Stimulated activated CD4-positive, alpha-beta T cell treated with anti-CD3 and anti-CD28 coated beads, TNF-alpha, amount 100 ng/mL, for 24 hours (primary cell): ENCODE measurements around the gene CNOT9.
"Not testable (repeated sequence)": the region's sequence is repeated elsewhere in the genome, so short reads cannot be mapped to it uniquely, and the experiment has no call there.

Experiments used
- DNase-seq, 3 experiments: peaks; one replicate each; pipeline ENCODE4 v3.0.0-alpha.2; 2020; ENCODE audit warnings: low read depth in 3 of 3

CNOT9 gene

GRCh38 chr2:218568190-218569037 is at the start of gene CNOT9, which contains the start of gene USP37:
TSS of gene CNOT9 (plus strand) at chr2:218568839. CDS start at chr2:218568955, 116 bp downstream.
TSS of gene USP37 (minus strand) at chr2:218568351. CDS start at chr2:218558653, 9,698 bp downstream.
- peak; percentile 100 for DNase-seq

DNA sequence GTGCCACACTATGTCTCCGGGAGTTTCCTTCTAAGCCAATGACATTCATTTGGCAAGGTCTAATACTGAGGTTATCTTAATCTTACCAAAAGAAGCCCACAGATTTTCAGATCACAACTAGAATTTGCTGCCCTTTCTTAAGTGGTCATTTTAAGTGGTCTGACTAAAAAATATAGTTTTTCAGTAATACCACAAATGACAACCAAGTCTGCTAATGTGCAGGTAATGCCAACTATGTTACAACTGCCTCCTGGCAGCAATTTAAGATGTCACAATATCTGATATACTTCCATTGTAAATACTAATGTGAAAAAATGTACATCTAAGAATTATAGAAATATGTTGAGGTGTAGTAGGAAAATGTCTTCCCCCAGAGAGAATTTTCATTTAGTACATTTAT is 49.8 kb upstream of the CNOT9 start:
- no peak for DNase-seq

- no peak for DNase-seq
Measured at GRCh38 chr2:218523651-218524050, 45.0 kb upstream of the CNOT9 start.

DNA sequence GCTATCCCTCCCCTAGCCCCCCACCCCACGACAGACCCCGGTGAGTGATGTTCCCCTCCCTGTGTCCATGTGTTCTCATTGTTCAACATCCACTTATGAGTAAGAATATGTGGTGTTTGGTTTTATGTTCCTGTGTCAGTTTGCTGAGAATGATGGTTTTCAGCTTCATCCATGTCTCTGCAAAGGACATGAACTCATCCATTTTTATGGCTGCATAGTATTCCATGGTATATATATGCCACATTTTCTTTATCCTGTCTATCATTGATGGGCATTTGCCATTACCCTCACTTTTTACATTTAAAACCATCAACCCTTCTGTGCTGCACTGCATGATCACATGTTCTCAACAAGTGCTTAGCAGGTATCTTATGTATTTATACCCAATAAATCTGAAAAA is 40.2 kb upstream of the CNOT9 start:
- not testable (repeated sequence) for DNase-seq

DNA sequence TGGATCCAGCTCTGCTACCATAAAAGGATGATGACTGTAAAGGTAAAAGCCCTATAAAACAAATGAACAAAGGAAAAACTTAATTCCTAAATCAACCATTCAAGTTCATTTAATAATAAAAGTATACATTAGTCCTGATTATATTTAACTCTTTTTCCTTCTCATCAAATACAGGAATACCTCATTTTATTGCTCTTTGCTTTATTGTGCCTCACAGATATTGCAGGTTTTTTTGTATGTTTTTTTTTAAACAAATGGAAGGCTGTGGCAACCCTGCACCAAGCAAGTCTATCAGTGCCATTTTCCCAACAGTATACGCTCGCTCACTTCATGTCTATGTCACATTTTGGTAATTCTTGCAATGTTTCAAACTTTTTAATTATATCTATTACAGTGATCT is 38.6 kb upstream of the CNOT9 start:
- DNase-seq = no peak

DNA sequence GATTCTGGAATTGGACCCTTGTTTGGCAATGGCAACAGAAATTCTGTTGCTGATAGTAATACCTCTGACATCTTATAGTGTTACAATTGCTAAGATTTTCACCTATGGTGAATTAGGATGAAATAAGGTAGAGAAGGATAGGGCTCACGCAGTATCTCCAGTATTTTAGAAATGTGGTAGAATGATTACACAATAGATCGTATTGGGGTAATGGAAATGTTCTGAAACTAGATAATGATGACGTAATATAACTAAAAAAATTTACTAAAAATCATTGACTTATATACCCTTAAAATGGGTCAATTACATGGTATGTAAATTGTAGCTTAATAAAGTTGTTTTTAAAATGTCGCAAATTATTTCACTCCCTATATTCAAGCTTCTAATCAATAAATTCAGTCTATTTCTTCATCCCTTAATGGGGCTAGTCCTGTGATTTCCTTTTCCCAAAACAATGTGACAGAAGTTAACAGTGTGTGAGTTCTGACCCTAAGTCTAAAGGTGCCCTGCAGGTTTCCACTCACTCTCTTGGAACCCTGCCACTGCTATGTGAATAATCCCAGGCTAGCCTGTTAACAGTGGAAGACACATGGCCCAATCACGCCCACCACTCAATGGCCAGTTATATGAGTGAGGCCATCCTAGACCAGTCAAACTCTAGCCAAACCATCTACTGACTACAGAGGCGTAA is 31.7 kb upstream of the CNOT9 start:
- DNase-seq = no peak

DNA sequence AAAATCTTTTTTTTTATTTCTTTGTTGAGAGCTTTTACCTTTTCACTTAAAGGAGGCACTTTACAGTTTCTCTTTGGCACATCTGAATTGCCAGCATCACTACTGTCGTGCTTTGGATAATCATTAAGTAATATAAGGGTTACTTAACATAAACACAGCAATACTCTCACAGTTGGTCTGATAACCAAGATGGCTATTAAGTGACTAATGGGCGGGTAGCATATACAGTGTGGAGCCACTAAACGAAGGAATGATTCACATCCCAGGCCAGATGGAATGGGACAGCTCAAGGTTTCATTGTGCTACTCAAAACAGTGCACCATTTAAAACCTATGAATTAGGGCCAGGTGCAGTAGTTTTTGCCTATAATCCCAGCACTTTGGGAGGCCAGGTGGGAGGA is 28.6 kb upstream of the CNOT9 start:
- no peak for DNase-seq

DNA sequence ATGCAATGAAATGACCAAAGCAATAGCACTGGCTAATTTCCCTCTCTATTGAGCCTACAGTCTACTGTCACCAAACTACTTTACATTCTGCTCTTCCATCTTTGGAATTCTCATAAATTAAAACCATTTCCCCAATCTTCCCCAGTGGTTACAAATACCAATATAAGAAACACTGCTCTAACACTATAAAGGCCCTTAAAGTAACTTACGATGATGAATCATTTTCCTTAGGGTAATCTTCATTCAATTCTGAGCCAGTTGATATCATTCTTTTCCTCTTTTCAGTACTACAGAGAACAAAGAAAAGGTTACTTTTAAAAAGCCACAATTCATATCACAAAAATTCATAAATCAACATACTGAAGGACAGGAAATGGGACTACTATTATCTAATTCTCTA is 22.6 kb upstream of the CNOT9 start:
- no peak for DNase-seq

DNA sequence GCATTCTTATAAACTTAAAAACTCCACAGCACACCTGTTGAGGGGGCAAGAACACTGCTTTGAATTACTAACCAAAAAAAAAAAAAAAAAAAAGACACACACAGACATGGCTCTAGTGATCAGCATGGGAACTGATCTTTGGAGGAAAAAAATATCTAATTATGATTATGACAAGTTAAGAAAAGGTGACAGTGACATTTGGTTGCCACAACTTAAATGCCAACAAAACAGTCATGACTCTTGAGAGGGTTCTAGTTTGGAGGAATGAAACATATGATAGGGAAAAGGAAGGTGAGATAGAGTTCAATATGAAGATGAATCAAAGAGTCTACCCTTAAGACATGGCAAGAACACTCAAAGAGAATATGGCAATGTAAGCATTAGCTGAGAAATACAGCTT is 21.1 kb upstream of the CNOT9 start:
- DNase-seq = no peak

DNA sequence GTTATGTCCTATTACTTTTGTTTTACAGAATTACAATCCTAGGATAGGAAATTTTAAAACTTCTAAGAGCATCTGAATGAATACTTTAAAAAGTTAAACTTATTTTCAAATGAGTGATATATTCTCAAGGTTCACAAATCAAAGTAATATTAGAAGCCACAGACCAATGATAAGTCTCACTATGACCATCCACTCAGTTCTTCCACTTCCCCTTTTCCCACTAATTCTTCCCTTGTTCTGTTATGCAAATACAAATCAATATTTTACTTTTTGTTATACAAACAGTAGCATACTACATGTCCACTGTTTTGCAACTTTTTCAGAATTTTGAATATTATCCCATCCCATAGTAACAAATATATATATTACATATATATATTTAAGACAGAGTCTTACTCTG is 20.7 kb upstream of the CNOT9 start:
- DNase-seq = no peak

DNA sequence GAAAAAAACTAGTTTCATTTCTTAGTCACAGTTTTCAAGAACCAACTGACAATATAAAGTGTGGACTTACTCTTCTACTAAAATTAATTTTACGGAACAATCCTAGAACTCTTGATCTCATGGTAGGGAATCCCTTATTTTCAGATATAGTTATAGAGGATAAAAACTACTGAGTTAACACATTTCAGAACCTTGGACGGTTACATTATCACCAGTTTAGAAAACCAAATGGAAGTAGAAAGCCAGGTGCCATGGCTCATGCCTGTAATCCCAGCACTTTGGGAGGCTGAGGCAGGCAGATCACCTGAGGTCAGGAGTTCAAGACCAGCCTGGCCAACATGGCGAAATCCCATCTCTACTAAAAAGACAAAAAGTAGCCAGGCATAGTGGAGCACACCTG is 14.4 kb upstream of the CNOT9 start:
- not testable (repeated sequence) for DNase-seq

DNA sequence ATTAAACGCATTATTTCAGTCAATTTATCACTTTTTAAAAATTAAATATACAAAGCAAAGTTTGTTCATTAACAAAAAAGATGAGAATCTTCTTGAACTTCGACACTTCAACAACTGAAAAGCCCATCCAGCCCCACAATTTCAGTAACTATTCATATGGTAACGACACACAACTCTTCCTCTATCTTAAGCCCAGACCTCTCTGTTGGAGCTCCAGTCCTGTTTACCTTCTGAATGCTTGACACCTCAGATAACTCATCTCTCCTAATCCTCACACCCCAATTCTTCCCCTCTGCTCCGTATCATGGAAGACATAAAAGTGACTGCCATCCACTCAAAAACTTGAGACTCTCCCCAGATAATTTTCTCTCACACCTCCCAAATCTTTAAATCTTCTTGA is 13.1 kb upstream of the CNOT9 start:
- no peak for DNase-seq

DNA sequence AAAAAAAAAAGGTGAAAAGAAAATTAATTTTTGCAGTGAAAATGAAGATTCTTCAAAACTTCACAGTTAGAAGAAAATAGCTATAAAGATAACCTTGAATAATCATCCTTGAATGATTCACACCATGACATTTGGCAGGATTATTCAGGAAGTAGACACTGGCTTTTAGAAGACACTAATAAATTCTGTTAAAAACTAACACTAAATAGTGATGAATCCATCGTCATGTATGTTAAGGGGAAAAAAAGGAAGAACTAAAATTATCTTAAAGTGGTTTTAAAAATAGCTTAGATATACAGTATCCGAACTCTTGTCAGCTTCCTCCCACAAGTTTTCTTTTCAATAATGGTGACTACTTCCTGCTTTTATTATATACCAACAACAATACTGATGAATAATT is 10.7 kb upstream of the CNOT9 start:
- no peak for DNase-seq

DNA sequence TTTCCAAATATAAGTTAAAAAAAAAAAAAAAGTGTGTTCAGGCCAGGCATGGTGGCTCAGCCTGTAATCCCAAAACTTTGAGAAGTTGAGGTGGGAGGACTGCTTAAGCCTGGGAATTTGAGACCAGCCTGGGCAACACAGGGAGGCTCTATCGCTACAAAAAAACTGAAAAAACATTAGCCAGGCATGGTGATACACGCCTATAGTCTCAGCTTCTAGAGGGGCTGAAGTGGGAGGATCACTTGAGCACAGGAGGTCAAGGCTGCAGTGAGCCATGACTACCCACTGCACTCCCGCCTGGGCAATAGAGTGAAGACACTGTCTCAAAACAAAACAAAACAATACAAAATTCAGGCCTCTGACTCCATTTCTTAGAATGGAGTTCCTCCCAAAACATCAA is 9.7 kb upstream of the CNOT9 start:
- DNase-seq = no peak

DNA sequence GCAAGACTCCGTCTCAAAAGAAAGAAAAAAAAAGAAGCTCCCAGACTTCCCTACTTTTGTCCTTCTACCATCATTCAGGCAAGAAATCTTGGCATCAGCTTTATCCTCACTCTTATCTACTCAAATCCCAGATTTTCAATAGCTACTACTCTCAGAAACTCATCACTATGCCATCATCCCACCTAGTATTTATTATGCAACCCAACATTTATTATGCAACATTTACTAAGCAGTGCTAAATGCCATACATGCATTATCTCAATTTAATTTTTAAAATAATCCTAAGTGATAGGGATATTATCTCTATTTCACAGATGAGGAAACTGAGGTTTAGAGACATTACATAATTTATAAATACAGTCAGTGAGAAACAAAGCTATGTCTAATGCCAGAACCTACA is 4.6 kb upstream of the CNOT9 start:
- no peak for DNase-seq

DNA sequence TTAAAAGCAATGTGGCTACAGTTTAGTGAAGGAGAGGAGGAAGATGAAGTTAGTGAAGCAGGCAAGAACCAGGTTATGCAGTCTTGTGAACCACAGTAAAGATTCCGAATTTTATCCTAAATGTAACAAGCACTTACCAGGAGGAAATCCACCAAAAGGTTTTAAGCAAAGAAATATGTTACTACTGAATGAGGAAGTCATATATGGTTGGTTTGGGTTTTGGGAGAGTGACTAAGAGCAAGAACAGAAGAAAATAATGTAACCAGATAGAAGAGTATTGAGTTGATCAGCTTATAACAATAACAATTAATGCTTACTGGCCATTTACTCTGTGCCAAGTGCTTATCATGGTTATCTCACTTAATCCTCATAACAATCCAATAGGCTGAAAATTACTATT is 2.3 kb upstream of the CNOT9 start:
- DNase-seq = no peak

DNA sequence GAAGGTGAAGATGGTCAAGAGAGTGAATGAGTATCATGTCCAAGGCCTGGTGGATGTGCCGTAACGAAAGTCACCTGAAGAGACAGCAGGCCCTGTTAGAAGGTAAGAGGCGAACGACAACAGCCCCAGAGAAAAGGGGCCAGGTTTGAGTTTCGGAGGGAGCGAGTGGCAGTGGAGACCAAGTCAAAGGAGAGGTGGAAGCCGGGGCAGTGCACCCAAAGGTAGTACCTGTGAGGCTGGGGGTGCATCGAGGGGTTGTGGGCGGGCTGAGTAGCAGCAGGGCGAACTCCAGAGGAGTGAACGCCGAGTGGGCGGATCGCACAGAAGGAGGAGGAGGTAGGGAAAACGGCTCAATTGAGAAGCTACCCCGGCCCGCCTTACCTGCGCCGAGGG is 846 bp upstream of the CNOT9 start:
- DNase-seq = no peak

- DNase-seq = peak; percentile 32 to 60 (median 40)
Measured at GRCh38 chr2:218569038-218569431, 396 bp downstream of the CNOT9 start.

- no peak for DNase-seq
Measured at GRCh38 chr2:218569661-218570500, 1.2 kb downstream of the CNOT9 start.

- no peak for DNase-seq
Measured at GRCh38 chr2:218570850-218571249, 2.2 kb downstream of the CNOT9 start.

DNA sequence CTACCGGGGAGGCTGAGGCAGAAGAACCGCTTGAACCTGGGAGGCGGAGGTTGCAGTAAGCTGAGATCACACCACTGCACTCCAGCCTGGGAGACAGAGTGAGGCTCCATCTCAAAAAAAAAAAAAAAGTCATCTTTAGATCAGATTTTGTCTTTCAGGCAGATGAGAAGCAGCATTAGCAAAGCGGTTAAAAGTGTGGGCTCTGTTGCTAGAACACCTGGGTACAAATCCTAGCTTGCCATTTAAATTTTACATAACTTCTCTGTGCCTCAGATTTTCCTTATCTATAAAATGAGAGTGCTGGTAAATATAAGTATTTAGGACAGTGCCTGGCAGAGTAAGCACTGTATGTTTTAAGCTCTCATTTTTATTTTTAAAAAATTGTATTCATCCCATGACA is 8.2 kb downstream of the CNOT9 start:
- no peak for DNase-seq

GRCh38 chr2:218577482-218578220 is 9.0 kb downstream of the CNOT9 start:
- DNase-seq = no peak
